SK-N-SH (cell line): ENCODE results near the gene MAN2C1. TPM values are rescaled to one million over a fixed set of nuclear protein-coding genes. Genes with fewer than 3 reads are reported as not detected.
"Not testable (repeated sequence)": the region's sequence is repeated elsewhere in the genome, so short reads cannot be mapped to it uniquely, and the experiment has no call there.

ENCODE experiments used
- CTCF ChIA-PET: fragments of 300-600, 350-600 bp; formaldehyde crosslinking; extraction: SDS; loops from one replicate; lab custom pipeline; 2021; lab: Yijun Ruan, JAX
- POLR2A ChIA-PET: fragments of 350-600 bp; sonication (Branson Sonifier 250); formaldehyde crosslinking; extraction: SDS; loops from one replicate; lab custom pipeline; 2020; ENCODE audit warnings: antibody characterized with exemption, inconsistent platforms; lab: Yijun Ruan, JAX
- DNase-seq: peaks from one replicate; pipeline ENCODE4 v3.0.0; 2012
- H2AFZ ChIP-seq: fragments of 200-600 bp; sonication (generic); 2 replicates; pipeline ENCODE4 v1.8.1; 2016; ENCODE audit warnings: antibody characterized with exemption, mild to moderate bottlenecking, low read depth
- H3F3A ChIP-seq: fragments of 200-600 bp; sonication (generic); replicated peaks from 2 replicates; pipeline ENCODE3; 2016; ENCODE audit warnings: antibody characterized with exemption, mild to moderate bottlenecking; ENCODE audit not compliant: insufficient read depth
- H3K27ac ChIP-seq, 2 experiments: fragments of 200-500 bp in 1 of 2; fragments of 200-600 bp in 1 of 2; sonication (Bioruptor generic) in 1 of 2; sonication (generic), shearing (Covaris generic) in 1 of 2; 2 replicates each; pipeline versions ENCODE4 v1.5.1 to v1.6.1; 2014 to 2016; ENCODE audit warnings: low read depth in 2 of 2, inconsistent platforms in 1 of 2, low read length in 1 of 2, mild to moderate bottlenecking in 1 of 2, mixed read lengths in 1 of 2
- H3K27me3 ChIP-seq: fragments of 200-600 bp; sonication (generic), shearing (Covaris generic); 2 replicates; pipeline ENCODE4 v1.6.1; 2016; ENCODE audit warnings: mixed run types; ENCODE audit not compliant: insufficient read depth
- H3K36me3 ChIP-seq, 2 experiments: fragments of 200-500 bp in 1 of 2; fragments of 200-600 bp in 1 of 2; sonication (Bioruptor generic) in 1 of 2; sonication (generic) in 1 of 2; replicated peaks in 1 of 2; 2 replicates each; pipeline versions ENCODE3 to v1.5.1; 2014 to 2016; ENCODE audit warnings: low read length in 1 of 2, mild to moderate bottlenecking in 1 of 2; ENCODE audit not compliant: insufficient read depth in 2 of 2, control insufficient read depth in 1 of 2
- H3K4me1 ChIP-seq, 2 experiments: fragments of 200-500 bp in 1 of 2; fragments of 200-600 bp in 1 of 2; sonication (Bioruptor generic) in 1 of 2; sonication (generic), shearing (Covaris generic) in 1 of 2; 2 replicates each; pipeline versions ENCODE4 v1.5.1 to v1.6.1; 2014 to 2016; ENCODE audit warnings: low read depth in 1 of 2, low read length in 1 of 2, mixed run types in 1 of 2; ENCODE audit not compliant: insufficient read depth in 2 of 2, control insufficient read depth in 1 of 2
- H3K4me2 ChIP-seq: fragments of 200-600 bp; sonication (generic), shearing (Covaris generic); 2 replicates; pipeline ENCODE4 v1.6.1; 2017; ENCODE audit warnings: mixed run types
- H3K4me3 ChIP-seq, 2 experiments: fragments of 200-500 bp in 1 of 2; fragments of 200-600 bp in 1 of 2; sonication (Bioruptor generic) in 1 of 2; sonication (generic), shearing (Covaris generic) in 1 of 2; 2 replicates each; pipeline versions ENCODE4 v1.5.1 to v1.8.1; 2014 to 2016; ENCODE audit warnings: low read depth in 2 of 2, inconsistent platforms in 1 of 2, low read length in 1 of 2, mild to moderate bottlenecking in 1 of 2, mixed read lengths in 1 of 2, moderate library complexity in 1 of 2
- H3K79me2 ChIP-seq: fragments of 200-600 bp; sonication (generic); 2 replicates; pipeline ENCODE4 v1.8.1; 2017; ENCODE audit warnings: mild to moderate bottlenecking; ENCODE audit not compliant: insufficient read depth
- H3K9ac ChIP-seq: fragments of 200-600 bp; sonication (generic); 2 replicates; pipeline ENCODE4 v1.6.1; 2017; ENCODE audit warnings: mixed run types
- H3K9me2 ChIP-seq: fragments of 200-600 bp; sonication (generic); 2 replicates; pipeline ENCODE4 v1.6.1; 2017; ENCODE audit warnings: mixed run types
- H3K9me3 ChIP-seq: fragments of 200-600 bp; sonication (generic); 2 replicates; pipeline ENCODE4 v1.6.1; 2017; ENCODE audit warnings: mixed run types, mild to moderate bottlenecking, moderate library complexity
- H4K20me1 ChIP-seq: fragments of 200-600 bp; sonication (generic); 2 replicates; pipeline ENCODE4 v1.6.1; 2017; ENCODE audit warnings: mild to moderate bottlenecking, mixed run types; ENCODE audit not compliant: insufficient read depth
- ELF1 ChIP-seq: IDR thresholded peaks from 2 replicates; pipeline ENCODE4 v1.4.0; 2012
- EP300 ChIP-seq, 2 experiments: IDR thresholded peaks; 2 replicates each; pipeline versions ENCODE4 v1.4.0 to v1.6.1; 2012; ENCODE audit warnings: borderline replicate concordance in 1 of 2, low read depth in 1 of 2, low read length in 1 of 2
- FOSL2 ChIP-seq: IDR thresholded peaks from 2 replicates; pipeline ENCODE4 v1.4.0; 2012; ENCODE audit warnings: low read depth, mild to moderate bottlenecking, moderate library complexity, borderline replicate concordance
- FOXM1 ChIP-seq: IDR thresholded peaks from 2 replicates; pipeline ENCODE4 v1.4.0; 2012; ENCODE audit warnings: low read depth, mild to moderate bottlenecking
- GABPA ChIP-seq: IDR thresholded peaks from 2 replicates; pipeline ENCODE4 v1.4.0; 2012; ENCODE audit warnings: low read depth, mild to moderate bottlenecking
- GATA2 ChIP-seq: sonication (generic); formaldehyde crosslinking; IDR thresholded peaks from 2 replicates; pipeline ENCODE4 v1.5.0; 2020; ENCODE audit warnings: mild to moderate bottlenecking, missing genetic modification reagents
- JUND ChIP-seq: IDR thresholded peaks from 2 replicates; pipeline ENCODE4 v1.4.0; 2012
- MAX ChIP-seq: IDR thresholded peaks from 2 replicates; pipeline ENCODE4 v1.4.0; 2012; ENCODE audit warnings: low read depth
- TEAD4 ChIP-seq: IDR thresholded peaks from 2 replicates; pipeline ENCODE4 v1.4.0; 2012; ENCODE audit warnings: mild to moderate bottlenecking, borderline replicate concordance; ENCODE audit not compliant: insufficient read depth
- YY1 ChIP-seq: IDR thresholded peaks from 2 replicates; pipeline ENCODE4 v1.4.0; 2012; ENCODE audit warnings: low read depth, mild to moderate bottlenecking
- ZBTB33 ChIP-seq: IDR thresholded peaks from 2 replicates; pipeline ENCODE4 v1.4.0; 2012; ENCODE audit warnings: low read depth, borderline replicate concordance
- WGBS: methylation state at CpG from one replicate; pipeline ENCODE4 v1.1.6; 2017; ENCODE audit warnings: low lambda C conversion rate; 5-methylcytosine and 5-hydroxymethylcytosine counted together
- polyA plus RNA-seq, 3 experiments: library from polyadenylated mRNA; depleted of rRNA; stranded (reverse); fragments of >200 nt; gene quantifications; 2 replicates each; pipeline ENCODE4 v1.2.3, GENCODE V29; 2012

Gene MAN2C1
- polyA plus RNA-seq, 1 of the 3 experiments (the other 2 are of a cell fraction), result 132 TPM

- DNase-seq, result no peak
- no peaks in the 10 kb centered on the region for H3K79me2 ChIP-seq
- no peaks in the 10 kb centered on the region for H3F3A ChIP-seq
- no peak overlapping the region for H3K27ac ChIP-seq
- no peaks in the 10 kb centered on the region for H3K9me2 ChIP-seq
- H2AFZ ChIP-seq, result no peak overlapping the region
- POLR2A ChIA-PET, result no interaction called here
- H3K4me3 ChIP-seq, result no peak overlapping the region
- no peaks in the 10 kb centered on the region for H3K9me3 ChIP-seq
- no peak for TF ChIP-seq JUND
- no peak for TF ChIP-seq FOSL2
- no peak for TF ChIP-seq MAX
- TF ChIP-seq ELF1, result no peak
- no peak for TF ChIP-seq YY1
- no peak overlapping the region for H3K9ac ChIP-seq
- no peaks in the 10 kb centered on the region for H3K36me3 ChIP-seq
- no peaks in the 10 kb centered on the region for H3K4me1 ChIP-seq
- no peaks in the 10 kb centered on the region for H3K27me3 ChIP-seq
- CTCF ChIA-PET, result no interaction called here
- no peak overlapping the region for H3K4me2 ChIP-seq
- WGBS, result 62% methylated on average over 5 of the region's 5 CpGs
- no peaks in the 10 kb centered on the region for H4K20me1 ChIP-seq
Measured at GRCh38 chr15:75314552-75315290, 53.7 kb downstream of the MAN2C1 start.

GRCh38 chr15:75313116-75313845 is 55.1 kb downstream of the MAN2C1 start:
- no peak overlapping the region for H3K4me3 ChIP-seq
- no peak overlapping the region for H2AFZ ChIP-seq
- POLR2A ChIA-PET, result no interaction called here
- no peak overlapping the region for H3K27ac ChIP-seq
- CTCF ChIA-PET, result no interaction called here
- no peak overlapping the region for H3K9ac ChIP-seq
- H4K20me1 ChIP-seq, result no peaks in the 10 kb centered on the region
- H3K9me2 ChIP-seq, result no peaks in the 10 kb centered on the region
- no peaks in the 10 kb centered on the region for H3K79me2 ChIP-seq
- H3K4me1 ChIP-seq, result no peaks in the 10 kb centered on the region
- H3F3A ChIP-seq, result no peaks in the 10 kb centered on the region
- no peak overlapping the region for H3K4me2 ChIP-seq
- H3K9me3 ChIP-seq, result no peaks in the 10 kb centered on the region
- WGBS, result 48% methylated on average over 10 of the region's 13 CpGs
- H3K27me3 ChIP-seq, result peaks cover 9% of the 10 kb centered on the region; the same call in 1 of the 2 replicates
- no peak for TF ChIP-seq ZBTB33
- no peak for TF ChIP-seq EP300 (IDR thresholded peaks at IDR 0.05; ENCODE audit: borderline replicate concordance in 1 of 2, low read depth in 1 of 2, low read length in 1 of 2)
- no peak for TF ChIP-seq FOXM1
- no peak for TF ChIP-seq GATA2 (CRISPR knock-in tag)
- no peak for TF ChIP-seq GABPA
- no peak for TF ChIP-seq TEAD4
- no peak for DNase-seq
- no peaks in the 10 kb centered on the region for H3K36me3 ChIP-seq

- H2AFZ ChIP-seq, CTCF ChIA-PET, H3K4me3 ChIP-seq, H3F3A ChIP-seq, H4K20me1 ChIP-seq, H3K9me3 ChIP-seq, H3K4me2 ChIP-seq, H3K4me1 ChIP-seq, H3K36me3 ChIP-seq, POLR2A ChIA-PET, H3K79me2 ChIP-seq, H3K27ac ChIP-seq, H3K9me2 ChIP-seq, DNase-seq, H3K9ac ChIP-seq: not testable (repeated sequence)
- peaks cover 17% of the 10 kb centered on the region; the same call in 1 of the 2 replicates for H3K27me3 ChIP-seq
- 100% methylated on average over 1 of the region's 1 CpG for WGBS
Measured at GRCh38 chr15:75312548-75312947, 55.9 kb downstream of the MAN2C1 start.
